Measurements from ENCODE around the gene ABI3.

ABI3 gene

DNA sequence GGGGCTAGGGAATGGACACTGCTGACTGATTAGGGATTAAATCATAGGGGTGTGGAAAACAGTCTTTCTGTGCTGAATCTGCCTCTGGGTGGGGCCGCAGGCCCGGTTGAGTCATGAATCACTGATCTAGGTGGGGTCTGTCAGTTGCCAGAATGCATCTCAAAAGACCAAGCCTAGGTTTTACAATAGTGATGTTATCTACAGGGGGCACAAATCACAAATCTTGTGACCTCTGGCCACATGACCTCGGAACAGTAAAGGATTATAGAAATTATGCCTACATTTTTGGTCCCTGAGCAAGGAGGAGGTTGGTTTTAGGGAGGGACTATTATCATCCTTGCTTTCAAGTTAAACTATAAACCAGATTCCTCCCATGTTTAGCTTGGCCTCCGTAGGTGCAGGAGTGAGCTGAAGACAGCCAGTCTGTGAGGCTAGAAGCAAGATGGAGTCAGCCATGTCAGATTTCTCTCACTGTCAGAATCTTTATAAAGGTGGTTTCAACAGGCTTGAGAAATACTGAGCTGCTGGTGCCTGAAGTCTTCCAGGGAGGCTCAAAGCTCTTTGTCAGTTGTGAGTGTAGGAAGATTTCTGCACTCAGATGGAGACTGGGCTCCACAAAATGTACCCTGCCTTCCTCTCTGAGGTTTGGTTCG is 13.0 kb upstream of the ABI3 start:
- in situ Hi-C loops (cut with MboI; ENCODE audit: low sequenced_read_pairs, unreplicated experiment): no loop called here
- TF ChIP-seq, protein P1, sequence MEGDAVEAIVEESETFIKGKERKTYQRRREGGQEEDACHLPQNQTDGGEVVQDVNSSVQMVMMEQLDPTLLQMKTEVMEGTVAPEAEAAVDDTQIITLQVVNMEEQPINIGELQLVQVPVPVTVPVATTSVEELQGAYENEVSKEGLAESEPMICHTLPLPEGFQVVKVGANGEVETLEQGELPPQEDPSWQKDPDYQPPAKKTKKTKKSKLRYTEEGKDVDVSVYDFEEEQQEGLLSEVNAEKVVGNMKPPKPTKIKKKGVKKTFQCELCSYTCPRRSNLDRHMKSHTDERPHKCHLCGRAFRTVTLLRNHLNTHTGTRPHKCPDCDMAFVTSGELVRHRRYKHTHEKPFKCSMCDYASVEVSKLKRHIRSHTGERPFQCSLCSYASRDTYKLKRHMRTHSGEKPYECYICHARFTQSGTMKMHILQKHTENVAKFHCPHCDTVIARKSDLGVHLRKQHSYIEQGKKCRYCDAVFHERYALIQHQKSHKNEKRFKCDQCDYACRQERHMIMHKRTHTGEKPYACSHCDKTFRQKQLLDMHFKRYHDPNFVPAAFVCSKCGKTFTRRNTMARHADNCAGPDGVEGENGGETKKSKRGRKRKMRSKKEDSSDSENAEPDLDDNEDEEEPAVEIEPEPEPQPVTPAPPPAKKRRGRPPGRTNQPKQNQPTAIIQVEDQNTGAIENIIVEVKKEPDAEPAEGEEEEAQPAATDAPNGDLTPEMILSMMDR (IDR thresholded peaks at IDR 0.05; ENCODE audit: borderline replicate concordance, control extremely low read depth, extremely low read depth, insufficient read depth, missing control alignments): no peak
- no peak for DNase-seq (ENCODE audit: low spot score)

DNA sequence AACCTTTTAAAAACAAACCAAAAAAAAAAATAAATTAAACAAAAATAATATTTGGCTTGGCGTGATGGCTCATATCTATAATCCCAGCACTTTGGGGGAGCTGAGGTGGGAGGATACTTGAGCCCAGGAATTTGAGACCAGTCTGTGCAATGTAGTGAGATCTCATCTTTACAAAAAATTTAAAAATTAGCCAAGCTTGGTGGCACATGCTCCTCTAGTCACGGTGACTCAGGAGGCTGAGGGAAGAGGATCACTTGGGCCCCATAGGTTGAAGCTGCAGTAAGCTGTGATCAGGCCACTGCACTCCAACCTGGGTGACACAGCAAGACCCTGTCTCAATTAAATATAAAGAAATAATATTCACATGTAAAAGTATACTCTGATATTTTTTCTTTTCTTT is 12.3 kb upstream of the ABI3 start:
- TF ChIP-seq, protein P1 (IDR thresholded peaks at IDR 0.05; ENCODE audit: borderline replicate concordance, control extremely low read depth, extremely low read depth, insufficient read depth, missing control alignments): no peak
- no peak for DNase-seq (ENCODE audit: low spot score)
- in situ Hi-C loops (cut with MboI; ENCODE audit: low sequenced_read_pairs, unreplicated experiment): no loop called here

DNA sequence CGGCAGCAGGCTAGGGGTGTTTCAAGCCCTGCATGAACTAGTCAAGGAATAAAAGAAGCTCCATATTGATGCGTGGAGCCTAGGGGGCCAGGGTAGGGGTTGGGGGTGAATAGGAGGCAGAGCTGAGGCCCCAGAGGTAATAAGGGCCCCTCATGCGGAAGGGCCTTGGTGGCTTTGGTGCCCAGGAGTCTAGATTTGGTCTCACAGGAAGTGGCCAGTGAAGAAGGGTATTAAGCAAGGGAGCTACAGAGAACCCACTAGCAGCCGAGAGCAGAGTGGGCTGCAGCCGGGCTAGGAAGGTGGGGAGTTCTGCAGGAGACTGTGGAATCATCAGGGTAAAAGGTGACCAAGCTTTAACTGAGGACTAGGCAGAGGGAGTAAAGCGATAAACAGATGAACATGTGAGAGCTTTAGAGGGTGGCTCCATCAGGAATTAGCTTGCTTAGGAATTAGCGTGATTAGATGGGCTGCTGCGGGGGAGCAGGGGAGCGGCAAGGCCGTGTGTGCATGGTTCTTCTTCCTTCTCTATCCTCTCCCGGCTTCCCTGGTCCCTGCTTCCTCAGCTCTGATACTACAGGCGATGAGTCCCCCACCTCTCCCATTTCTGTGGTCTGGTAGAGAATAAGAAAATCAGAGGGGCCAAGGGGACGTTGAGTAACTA is 10.0 kb upstream of the ABI3 start:
- DNase-seq (ENCODE audit: low spot score): no peak
- TF ChIP-seq, protein P1 (IDR thresholded peaks at IDR 0.05; ENCODE audit: borderline replicate concordance, control extremely low read depth, extremely low read depth, insufficient read depth, missing control alignments): no peak
- in situ Hi-C loops (cut with MboI; ENCODE audit: low sequenced_read_pairs, unreplicated experiment): no loop called here

DNA sequence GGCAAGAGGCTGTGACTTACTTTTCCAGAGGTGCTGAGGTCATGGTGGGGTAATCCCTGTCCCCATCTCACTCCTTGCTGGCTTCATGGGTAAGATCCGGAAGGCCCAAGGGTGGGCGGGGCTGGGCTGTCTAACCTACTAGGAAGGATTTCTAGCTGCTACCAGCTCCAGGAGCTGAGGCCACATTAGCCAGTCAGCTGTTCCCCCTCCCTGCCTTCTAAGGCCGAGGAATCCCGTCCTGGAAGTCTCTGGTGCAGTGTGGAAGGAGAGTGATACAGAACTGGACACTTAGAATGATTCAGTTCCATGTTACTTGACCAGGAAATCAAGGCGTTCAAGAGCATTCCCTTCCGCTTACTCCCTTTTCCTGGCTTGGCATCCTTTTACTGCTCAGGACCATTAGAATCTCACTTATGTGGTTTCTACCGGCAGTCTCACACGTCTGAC is 9.0 kb upstream of the ABI3 start:
- in situ Hi-C loops (cut with MboI; ENCODE audit: low sequenced_read_pairs, unreplicated experiment): no loop called here
- TF ChIP-seq, protein P1 (IDR thresholded peaks at IDR 0.05; ENCODE audit: borderline replicate concordance, control extremely low read depth, extremely low read depth, insufficient read depth, missing control alignments): no peak

DNA sequence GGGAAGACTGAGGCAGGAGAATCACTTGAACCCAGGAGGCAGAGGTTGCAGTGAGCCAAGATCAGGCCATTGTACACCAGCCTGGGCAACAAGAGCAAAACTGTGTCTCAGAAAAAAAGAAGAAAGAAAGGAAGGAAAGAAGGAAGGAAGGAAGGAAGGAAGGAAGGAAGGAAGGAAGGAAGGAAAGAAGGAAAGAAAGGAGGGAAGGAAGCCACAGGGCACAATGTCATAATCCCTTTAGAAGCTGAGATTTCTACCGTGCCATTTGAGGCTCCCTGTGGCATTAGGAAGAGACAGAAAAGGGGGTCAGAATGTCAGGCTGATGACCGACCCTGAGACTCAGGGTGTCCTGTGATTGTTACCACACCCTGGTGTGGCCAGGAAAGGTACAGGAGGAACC is 6.7 kb upstream of the ABI3 start:
- TF ChIP-seq, protein P1 (IDR thresholded peaks at IDR 0.05; ENCODE audit: borderline replicate concordance, control extremely low read depth, extremely low read depth, insufficient read depth, missing control alignments): no peak
- in situ Hi-C loops (cut with MboI; ENCODE audit: low sequenced_read_pairs, unreplicated experiment): no loop called here
- DNase-seq (ENCODE audit: low spot score): no peak

More for the DNA sequence above, 9.0 kb upstream of the ABI3 start:
- DNase-seq (ENCODE audit: low spot score): no peak

DNA sequence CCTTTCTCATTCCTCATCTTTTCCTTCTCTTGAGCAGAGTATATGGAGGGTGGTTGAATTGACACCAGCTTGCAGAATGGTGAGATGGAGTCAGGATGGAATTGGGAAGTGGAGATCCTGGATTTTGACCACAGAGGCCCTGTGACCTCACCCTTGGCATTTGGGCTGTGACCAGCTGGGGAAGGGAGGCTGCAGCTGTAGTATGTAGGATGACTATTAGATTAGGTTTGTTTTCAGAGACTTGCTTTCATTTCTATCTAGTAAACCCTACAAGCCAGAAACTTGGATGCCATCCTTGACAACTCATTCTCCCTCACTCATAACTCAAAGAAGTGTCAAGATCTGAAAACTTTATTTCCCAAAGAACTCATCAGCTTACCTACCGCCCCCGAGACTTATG is 6.0 kb upstream of the ABI3 start:
- DNase-seq (ENCODE audit: low spot score): no peak
- in situ Hi-C loops (cut with MboI; ENCODE audit: low sequenced_read_pairs, unreplicated experiment): no loop called here
- TF ChIP-seq, protein P1 (IDR thresholded peaks at IDR 0.05; ENCODE audit: borderline replicate concordance, control extremely low read depth, extremely low read depth, insufficient read depth, missing control alignments): no peak

Measured in GM13976 (cell line).